Liver (tissue), 9 donors: ENCODE results near the gene EPB41L2. TPM values are rescaled to one million over a fixed set of nuclear protein-coding genes. Genes with fewer than 3 reads are reported as not detected.

ENCODE experiments used
- DNase-seq: peaks from one replicate; pipeline ENCODE4 v3.0.0-alpha.2; 2017; ENCODE audit warnings: low spot score
- H3K27ac ChIP-seq, 2 donors: one replicate each; pipeline ENCODE4 v1.7.0; 2013; ENCODE audit warnings: inconsistent platforms in 2 of 2, low read length in 2 of 2, control low read depth in 1 of 2, low read depth in 1 of 2, mild to moderate bottlenecking in 1 of 2
- H3K27me3 ChIP-seq, 4 donors: one replicate each; pipeline versions ENCODE4 v1.6.1 to v1.7.0; 2013; ENCODE audit warnings: low read length in 3 of 4, inconsistent platforms in 1 of 4, mild to moderate bottlenecking in 1 of 4, moderate library complexity in 1 of 4; ENCODE audit not compliant: control insufficient read depth in 4 of 4, insufficient read depth in 4 of 4
- H3K36me3 ChIP-seq, 4 donors: one replicate each; pipeline versions ENCODE4 v1.6.1 to v1.7.0; 2013; ENCODE audit warnings: low read length in 3 of 4, mild to moderate bottlenecking in 3 of 4, low read depth in 1 of 4, moderate library complexity in 1 of 4; ENCODE audit not compliant: control insufficient read depth in 4 of 4, insufficient read depth in 3 of 4
- H3K4me1 ChIP-seq, 4 donors: one replicate each; pipeline versions ENCODE4 v1.6.1 to v1.7.0; 2013; ENCODE audit warnings: low read length in 3 of 4, mild to moderate bottlenecking in 3 of 4, moderate library complexity in 1 of 4; ENCODE audit not compliant: control insufficient read depth in 4 of 4, insufficient read depth in 4 of 4
- H3K4me3 ChIP-seq, 3 donors: one replicate each; pipeline versions ENCODE4 v1.6.1 to v1.7.0; 2013; ENCODE audit warnings: low read length in 3 of 3, control low read depth in 1 of 3, low read depth in 1 of 3, mild to moderate bottlenecking in 1 of 3
- H3K9ac ChIP-seq, 2 donors: one replicate each; pipeline ENCODE4 v1.7.0; 2013; ENCODE audit warnings: low read length in 2 of 2, mild to moderate bottlenecking in 2 of 2, moderate library complexity in 2 of 2, control low read depth in 1 of 2, low read depth in 1 of 2
- H3K9me3 ChIP-seq, 4 donors: one replicate each; pipeline versions ENCODE4 v1.6.1 to v1.7.0; 2013; ENCODE audit warnings: low read length in 3 of 4; ENCODE audit not compliant: control insufficient read depth in 4 of 4
- ATF3 ChIP-seq: IDR thresholded peaks from 2 replicates; pipeline ENCODE4 v1.6.1; 2016; ENCODE audit warnings: antibody characterized with exemption
- EGR1 ChIP-seq, 2 donors: IDR thresholded peaks; 2 replicates each; pipeline ENCODE4 v1.6.1; 2016 to 2018; ENCODE audit warnings: antibody characterized with exemption in 2 of 2, low read depth in 2 of 2
- FOXA1 ChIP-seq: IDR thresholded peaks from 2 replicates; pipeline ENCODE4 v1.6.1; 2016; ENCODE audit warnings: antibody characterized with exemption
- FOXA2 ChIP-seq: IDR thresholded peaks from 2 replicates; pipeline ENCODE4 v1.6.1; 2016; ENCODE audit warnings: antibody characterized with exemption
- GABPA ChIP-seq, 2 donors: IDR thresholded peaks in 1 of 2; conservative IDR thresholded peaks in 1 of 2; 2 replicates each; pipeline ENCODE4 v1.6.1; 2016; ENCODE audit warnings: antibody characterized with exemption in 2 of 2, mild to moderate bottlenecking in 1 of 2, moderate library complexity in 1 of 2
- HNF4A ChIP-seq, 2 donors: conservative IDR thresholded peaks; 2 replicates each; pipeline ENCODE4 v1.6.1; 2016; ENCODE audit warnings: antibody characterized with exemption in 2 of 2, mild to moderate bottlenecking in 2 of 2
- HNF4G ChIP-seq: IDR thresholded peaks from 2 replicates; pipeline ENCODE4 v1.6.1; 2016; ENCODE audit warnings: antibody characterized with exemption
- JUND ChIP-seq, 2 donors: IDR thresholded peaks; 2 replicates each; pipeline ENCODE4 v1.6.1; 2016; ENCODE audit warnings: antibody characterized with exemption in 2 of 2
- MAX ChIP-seq: IDR thresholded peaks from 2 replicates; pipeline ENCODE4 v1.6.1; 2016; ENCODE audit warnings: antibody characterized with exemption
- NR2F2 ChIP-seq: IDR thresholded peaks from 2 replicates; pipeline ENCODE4 v1.6.1; 2016; ENCODE audit warnings: antibody characterized with exemption
- RAD21 ChIP-seq, 2 donors: IDR thresholded peaks; 2 replicates each; pipeline ENCODE4 v1.6.1; 2016; ENCODE audit warnings: antibody characterized with exemption in 2 of 2, mild to moderate bottlenecking in 2 of 2
- RXRA ChIP-seq, 2 donors: IDR thresholded peaks; 2 replicates each; pipeline ENCODE4 v1.6.1; 2017 to 2018; ENCODE audit warnings: antibody characterized with exemption in 2 of 2, mild to moderate bottlenecking in 1 of 2
- SP1 ChIP-seq: IDR thresholded peaks from 2 replicates; pipeline ENCODE4 v1.6.1; 2018; ENCODE audit warnings: antibody characterized with exemption, mild to moderate bottlenecking
- TAF1 ChIP-seq: conservative IDR thresholded peaks from 2 replicates; pipeline ENCODE4 v1.6.1; 2016; ENCODE audit warnings: antibody characterized with exemption, mild to moderate bottlenecking
- YY1 ChIP-seq: IDR thresholded peaks from 2 replicates; pipeline ENCODE4 v1.6.1; 2016; ENCODE audit warnings: antibody characterized with exemption, mild to moderate bottlenecking
- ZBTB33 ChIP-seq: IDR thresholded peaks from 2 replicates; pipeline ENCODE4 v1.6.1; 2016; ENCODE audit warnings: antibody characterized with exemption
- whole genome bisulfite sequencing: extraction: QIAGEN DNeasy Blood & Tissue Kit; methylation state at CpG from one replicate; pipeline ENCODE4 v1.1.7; 2013; 5-methylcytosine and 5-hydroxymethylcytosine counted together
- polyA plus RNA-seq, 2 donors: library from polyadenylated mRNA; stranded (reverse) in 1 of 2; unstranded in 1 of 2; fragments of 200-250 nt in 1 of 2; fragments of >200 nt in 1 of 2; fragmentation: Nextera tagmentation in 1 of 2; extraction: Ambion mirVana in 1 of 2; gene quantifications; one replicate each; pipeline versions ENCODE4 v1.2.1 to v1.2.3, GENCODE V29; 2013 to 2015
- total RNA-seq, 2 donors: library from RNA; depleted of rRNA; stranded (reverse); fragments of >200 nt; gene quantifications; one replicate each; pipeline ENCODE4 v1.2.3, GENCODE V29; 2014
- TF ChIP-seq, protein P1 (sequence below): fragments of 150-350 bp; IDR thresholded peaks from 2 replicates; pipeline ENCODE4 v1.5.1; 2017; ENCODE audit warnings: improper control_type of control experiment, low read depth, low read length; ENCODE audit not compliant: missing input control
- TF ChIP-seq, protein P2 (sequence below): IDR thresholded peaks from 2 replicates; pipeline ENCODE4 v1.6.1; 2016; ENCODE audit warnings: antibody characterized with exemption, mild to moderate bottlenecking
- donor health status: healthy.
- donor health status: healthy.
- donor health status: healthy.
- donor health status: healthy.
- donor health status: healthy.

The EPB41L2 gene
- total and polyA plus RNA-seq, 4 donors = 10.0 to 43.3 (median 18.7) TPM

- H3K27ac ChIP-seq = no peak overlapping the region
- 84% methylated on average over 4 of the region's 4 CpGs for WGBS
- H3K4me1 ChIP-seq = no peaks in the 10 kb centered on the region
- H3K27me3 ChIP-seq = no peaks in the 10 kb centered on the region
- no peaks in the 10 kb centered on the region for H3K9me3 ChIP-seq
- H3K4me3 ChIP-seq = no peak overlapping the region
- no peaks in the 10 kb centered on the region for H3K36me3 ChIP-seq
- H3K9ac ChIP-seq = no peak overlapping the region
- no peak for DNase-seq
- TF ChIP-seq ZBTB33 (no peak), FOXA2 (no peak), MAX (no peak), EGR1 (IDR thresholded peaks at IDR 0.05; ENCODE audit: low read depth in 2 of 2) (no peak), ATF3 (no peak), NR2F2 (no peak), JUND (IDR thresholded peaks at IDR 0.05) (no peak), GABPA (IDR thresholded peaks at IDR 0.05 in 1 of 2, conservative IDR thresholded peaks at IDR 0.05 in 1 of 2) (no peak), RXRA (IDR thresholded peaks at IDR 0.05) (no peak), FOXA1 (no peak), HNF4G (no peak), YY1 (no peak), RAD21 (IDR thresholded peaks at IDR 0.05) (no peak), SP1 (no peak), HNF4A (conservative IDR thresholded peaks at IDR 0.05) (no peak)
Measured at GRCh38 chr6:131103296-131103695, 40.3 kb upstream of the EPB41L2 start.

DNA sequence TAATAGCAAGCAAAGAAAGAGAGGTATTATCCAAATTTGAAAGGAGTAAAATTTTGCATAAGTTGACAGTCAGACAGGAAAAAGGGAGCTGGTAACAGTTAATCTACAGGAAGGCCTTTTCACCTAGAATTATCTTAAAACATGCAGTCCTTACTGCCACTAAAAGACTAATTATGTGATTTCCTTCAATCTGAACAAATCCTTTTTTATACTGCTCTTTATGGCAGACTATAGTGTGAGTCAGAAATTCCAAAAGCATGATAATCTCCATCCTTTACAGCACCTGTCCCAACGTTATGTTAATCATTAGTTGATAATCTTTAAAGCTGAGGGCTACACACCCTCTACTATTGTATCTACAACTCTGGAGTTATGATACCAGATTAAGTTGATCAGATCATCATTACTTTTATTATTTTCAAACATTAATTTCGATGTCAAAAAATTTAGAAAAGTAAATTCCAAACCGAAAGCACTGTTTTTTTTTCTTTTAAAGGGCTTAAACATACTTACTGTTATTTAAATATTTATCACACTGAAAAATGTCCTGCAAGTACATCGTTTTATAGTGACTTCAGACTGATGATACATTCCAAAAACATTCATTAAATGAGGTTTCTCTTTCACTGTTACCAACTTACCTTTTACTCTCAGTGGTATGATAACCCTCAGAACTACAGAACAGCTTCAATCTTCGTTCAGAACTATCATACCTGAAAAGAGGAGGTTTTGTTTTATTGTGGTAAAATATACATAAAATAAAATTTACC is 39.1 kb upstream of the EPB41L2 start:
- H3K9me3 ChIP-seq = no peaks in the 10 kb centered on the region
- H3K27ac ChIP-seq = no peak overlapping the region
- no peaks in the 10 kb centered on the region for H3K27me3 ChIP-seq
- TF ChIP-seq EGR1 (IDR thresholded peaks at IDR 0.05; ENCODE audit: low read depth in 2 of 2) (no peak), ATF3 (no peak), TAF1 (no peak), NR2F2 (no peak), RXRA (IDR thresholded peaks at IDR 0.05) (no peak), MAX (no peak), YY1 (no peak), JUND (IDR thresholded peaks at IDR 0.05) (no peak), HNF4G (no peak), FOXA2 (no peak), GABPA (IDR thresholded peaks at IDR 0.05 in 1 of 2, conservative IDR thresholded peaks at IDR 0.05 in 1 of 2) (no peak), FOXA1 (no peak), SP1 (no peak)
- TF ChIP-seq, protein P1, sequence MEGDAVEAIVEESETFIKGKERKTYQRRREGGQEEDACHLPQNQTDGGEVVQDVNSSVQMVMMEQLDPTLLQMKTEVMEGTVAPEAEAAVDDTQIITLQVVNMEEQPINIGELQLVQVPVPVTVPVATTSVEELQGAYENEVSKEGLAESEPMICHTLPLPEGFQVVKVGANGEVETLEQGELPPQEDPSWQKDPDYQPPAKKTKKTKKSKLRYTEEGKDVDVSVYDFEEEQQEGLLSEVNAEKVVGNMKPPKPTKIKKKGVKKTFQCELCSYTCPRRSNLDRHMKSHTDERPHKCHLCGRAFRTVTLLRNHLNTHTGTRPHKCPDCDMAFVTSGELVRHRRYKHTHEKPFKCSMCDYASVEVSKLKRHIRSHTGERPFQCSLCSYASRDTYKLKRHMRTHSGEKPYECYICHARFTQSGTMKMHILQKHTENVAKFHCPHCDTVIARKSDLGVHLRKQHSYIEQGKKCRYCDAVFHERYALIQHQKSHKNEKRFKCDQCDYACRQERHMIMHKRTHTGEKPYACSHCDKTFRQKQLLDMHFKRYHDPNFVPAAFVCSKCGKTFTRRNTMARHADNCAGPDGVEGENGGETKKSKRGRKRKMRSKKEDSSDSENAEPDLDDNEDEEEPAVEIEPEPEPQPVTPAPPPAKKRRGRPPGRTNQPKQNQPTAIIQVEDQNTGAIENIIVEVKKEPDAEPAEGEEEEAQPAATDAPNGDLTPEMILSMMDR = no peak
- TF ChIP-seq, protein P2, sequence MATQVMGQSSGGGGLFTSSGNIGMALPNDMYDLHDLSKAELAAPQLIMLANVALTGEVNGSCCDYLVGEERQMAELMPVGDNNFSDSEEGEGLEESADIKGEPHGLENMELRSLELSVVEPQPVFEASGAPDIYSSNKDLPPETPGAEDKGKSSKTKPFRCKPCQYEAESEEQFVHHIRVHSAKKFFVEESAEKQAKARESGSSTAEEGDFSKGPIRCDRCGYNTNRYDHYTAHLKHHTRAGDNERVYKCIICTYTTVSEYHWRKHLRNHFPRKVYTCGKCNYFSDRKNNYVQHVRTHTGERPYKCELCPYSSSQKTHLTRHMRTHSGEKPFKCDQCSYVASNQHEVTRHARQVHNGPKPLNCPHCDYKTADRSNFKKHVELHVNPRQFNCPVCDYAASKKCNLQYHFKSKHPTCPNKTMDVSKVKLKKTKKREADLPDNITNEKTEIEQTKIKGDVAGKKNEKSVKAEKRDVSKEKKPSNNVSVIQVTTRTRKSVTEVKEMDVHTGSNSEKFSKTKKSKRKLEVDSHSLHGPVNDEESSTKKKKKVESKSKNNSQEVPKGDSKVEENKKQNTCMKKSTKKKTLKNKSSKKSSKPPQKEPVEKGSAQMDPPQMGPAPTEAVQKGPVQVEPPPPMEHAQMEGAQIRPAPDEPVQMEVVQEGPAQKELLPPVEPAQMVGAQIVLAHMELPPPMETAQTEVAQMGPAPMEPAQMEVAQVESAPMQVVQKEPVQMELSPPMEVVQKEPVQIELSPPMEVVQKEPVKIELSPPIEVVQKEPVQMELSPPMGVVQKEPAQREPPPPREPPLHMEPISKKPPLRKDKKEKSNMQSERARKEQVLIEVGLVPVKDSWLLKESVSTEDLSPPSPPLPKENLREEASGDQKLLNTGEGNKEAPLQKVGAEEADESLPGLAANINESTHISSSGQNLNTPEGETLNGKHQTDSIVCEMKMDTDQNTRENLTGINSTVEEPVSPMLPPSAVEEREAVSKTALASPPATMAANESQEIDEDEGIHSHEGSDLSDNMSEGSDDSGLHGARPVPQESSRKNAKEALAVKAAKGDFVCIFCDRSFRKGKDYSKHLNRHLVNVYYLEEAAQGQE = no peak
- no peak for DNase-seq
- H3K9ac ChIP-seq = no peak overlapping the region
- H3K36me3 ChIP-seq = no peaks in the 10 kb centered on the region
- H3K4me1 ChIP-seq = no peaks in the 10 kb centered on the region
- no peak overlapping the region for H3K4me3 ChIP-seq
- WGBS = 74% methylated on average over 5 of the region's 5 CpGs
